Measurements from ENCODE around the gene C1orf198.
"Not testable (repeated sequence)": the region's sequence is repeated elsewhere in the genome, so short reads cannot be mapped to it uniquely, and the experiment has no call there.

The C1orf198 gene

DNA sequence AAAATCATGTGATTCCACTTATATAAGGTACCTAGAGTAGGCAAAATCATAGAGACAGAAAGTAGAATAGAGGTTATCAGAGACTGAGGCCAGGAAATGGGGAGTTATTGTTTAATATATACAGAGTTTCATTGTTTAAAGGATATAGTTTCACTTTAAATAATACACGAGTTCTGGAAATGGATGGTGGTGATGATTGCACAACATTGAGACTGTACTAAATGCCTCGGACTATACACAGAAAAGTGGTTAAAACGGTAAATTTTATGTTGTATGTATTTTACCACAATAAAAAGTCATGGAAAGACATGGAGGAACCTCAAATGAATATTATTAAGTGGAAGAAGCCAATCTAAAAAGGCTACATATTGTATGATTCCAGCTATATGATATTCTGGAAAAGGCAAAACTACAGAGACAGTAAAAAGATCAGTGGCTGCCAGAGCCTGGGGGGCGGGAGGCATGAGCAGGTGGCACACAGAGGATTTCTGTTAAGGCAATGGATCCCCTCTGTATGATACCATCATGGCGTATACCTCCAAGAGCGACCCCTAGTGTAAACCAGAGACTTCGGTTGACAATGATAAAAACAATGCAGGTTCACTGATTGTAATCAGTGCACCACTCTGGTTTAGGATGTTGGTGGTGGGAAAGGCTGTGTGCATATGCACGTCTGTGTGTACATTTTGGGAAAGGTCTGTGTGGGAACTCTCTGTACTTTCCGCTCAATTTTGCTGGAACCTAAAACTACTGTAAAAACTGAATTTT lies 7.5 kb downstream of the C1orf198 start:
- DNase-seq (ENCODE audit: low read depth) = no peak

DNA sequence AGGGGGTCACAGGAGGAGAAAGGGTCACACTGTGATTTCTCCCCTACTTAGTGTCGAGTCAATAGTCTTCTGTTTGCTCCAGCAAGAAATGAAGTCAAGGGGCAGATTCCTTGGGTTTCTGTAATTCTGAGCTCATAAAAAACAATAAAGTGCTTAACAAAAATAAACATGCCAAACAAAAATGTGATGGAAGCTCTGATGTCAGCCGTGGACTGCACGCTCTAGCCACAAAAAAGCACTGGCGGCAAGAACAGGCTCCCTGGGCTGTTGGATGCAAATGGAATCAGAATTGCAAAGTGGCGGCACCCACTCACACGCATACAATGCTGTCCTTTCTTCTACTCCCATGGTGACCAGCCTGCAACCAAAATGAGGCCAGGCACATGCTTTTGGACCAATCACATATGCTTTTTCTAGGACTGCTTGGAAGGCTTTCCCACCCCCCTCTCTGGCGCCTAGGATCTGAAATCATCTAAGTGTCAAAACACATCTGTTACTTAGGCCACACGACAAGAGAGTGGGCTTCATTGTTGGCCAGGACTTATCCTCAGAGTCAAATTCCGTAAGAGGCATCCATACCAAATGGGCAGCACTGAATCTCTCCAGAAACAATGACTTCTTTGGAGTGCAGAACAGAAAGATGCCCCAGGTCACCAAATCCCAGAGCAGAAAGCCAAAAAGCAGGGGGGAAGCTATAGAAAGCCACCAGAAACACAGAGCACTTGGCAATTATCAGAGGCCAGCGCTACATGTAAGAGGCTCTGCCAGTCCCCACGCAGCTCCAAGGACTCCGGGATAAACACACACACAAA lies 9.2 kb downstream of the C1orf198 start:
- no peak for DNase-seq (ENCODE audit: low read depth)

DNA sequence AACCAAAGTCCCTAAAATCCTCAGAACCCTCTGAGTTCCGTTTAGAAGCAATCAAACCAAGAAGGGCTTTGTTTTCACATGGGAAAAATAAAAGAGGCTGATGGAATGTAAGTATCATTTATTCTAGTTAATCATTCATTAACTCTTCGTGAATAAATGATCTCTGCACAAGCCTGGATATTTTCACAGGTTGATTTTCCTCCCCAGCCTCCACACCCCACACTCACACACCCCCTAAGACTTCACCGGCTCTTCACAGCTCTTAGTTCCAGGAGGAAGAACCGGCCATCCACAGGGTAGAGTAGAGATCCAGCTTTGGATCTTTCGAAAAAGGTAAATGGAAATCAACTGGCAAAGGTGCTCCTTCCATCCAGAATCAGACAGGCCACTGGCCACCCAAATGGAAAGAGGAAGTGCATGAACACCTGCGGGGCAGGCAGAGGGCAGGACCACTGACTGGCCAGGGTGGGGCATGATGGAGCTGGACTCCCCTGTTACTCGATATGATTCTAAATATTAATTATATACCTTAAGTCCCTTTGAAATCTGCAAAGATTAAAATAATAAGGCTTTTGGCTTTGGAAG lies 10.0 kb downstream of the C1orf198 start:
- DNase-seq (ENCODE audit: low read depth) = no peak

DNA sequence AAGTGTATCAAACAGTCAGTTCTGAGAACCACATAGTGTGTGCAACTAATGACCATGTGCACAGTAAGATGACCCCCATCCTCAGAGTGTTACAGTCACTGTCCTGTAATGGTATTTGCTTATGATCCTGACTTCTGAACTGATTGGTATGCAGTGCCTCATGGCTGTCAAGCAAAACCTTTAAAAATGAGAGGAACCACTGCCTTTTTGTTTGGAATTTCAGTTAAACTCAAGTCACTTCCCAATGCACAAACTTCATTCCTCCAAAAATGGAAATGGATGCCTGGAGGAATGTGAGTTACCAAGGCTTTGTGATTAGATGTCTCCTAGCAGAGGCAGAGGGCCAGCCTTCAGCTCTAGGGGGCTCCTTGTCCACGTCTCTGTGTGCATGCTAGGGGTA lies 10.5 kb downstream of the C1orf198 start:
- no peak for DNase-seq (ENCODE audit: low read depth)

DNA sequence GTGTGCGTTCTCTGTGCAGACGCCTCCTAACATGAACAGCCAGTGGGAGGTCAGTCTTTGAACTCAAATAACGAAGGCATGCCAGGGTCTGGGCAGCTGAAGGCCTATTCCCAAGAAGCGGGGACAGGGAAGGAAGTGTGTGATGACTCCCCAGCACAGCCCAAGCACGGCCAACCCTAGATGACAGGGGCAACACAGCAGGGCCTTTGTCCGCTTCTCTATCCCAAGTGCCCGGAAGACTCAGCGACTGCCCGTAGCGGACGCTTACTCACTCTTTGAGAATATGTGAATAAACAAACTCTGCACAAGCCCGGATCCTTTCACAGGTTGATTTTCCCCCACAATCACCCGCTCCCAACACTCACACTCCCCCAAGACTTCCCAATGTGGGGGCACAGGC lies 11.2 kb downstream of the C1orf198 start:
- no peak for DNase-seq (ENCODE audit: low read depth)

DNA sequence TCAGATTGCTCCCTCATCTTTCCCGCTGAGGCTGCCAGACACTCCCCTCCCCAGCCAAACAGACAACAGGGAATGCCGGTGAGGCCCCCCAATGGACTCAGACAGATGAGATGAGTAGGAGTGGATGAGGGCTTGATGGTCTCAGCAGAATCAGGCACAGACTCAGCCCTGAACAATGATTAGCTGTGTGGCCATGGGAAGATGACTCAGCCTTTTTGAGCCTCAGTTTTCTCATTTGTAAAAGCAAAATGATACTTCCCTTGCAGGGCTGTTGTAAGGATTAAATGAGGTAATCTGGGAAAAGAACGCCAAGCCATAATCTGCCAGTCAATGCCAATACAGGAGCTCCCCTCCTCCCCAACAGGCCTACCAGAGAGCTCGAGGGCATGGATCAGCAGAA lies 12.4 kb downstream of the C1orf198 start:
- no peak for DNase-seq (ENCODE audit: low read depth)

DNA sequence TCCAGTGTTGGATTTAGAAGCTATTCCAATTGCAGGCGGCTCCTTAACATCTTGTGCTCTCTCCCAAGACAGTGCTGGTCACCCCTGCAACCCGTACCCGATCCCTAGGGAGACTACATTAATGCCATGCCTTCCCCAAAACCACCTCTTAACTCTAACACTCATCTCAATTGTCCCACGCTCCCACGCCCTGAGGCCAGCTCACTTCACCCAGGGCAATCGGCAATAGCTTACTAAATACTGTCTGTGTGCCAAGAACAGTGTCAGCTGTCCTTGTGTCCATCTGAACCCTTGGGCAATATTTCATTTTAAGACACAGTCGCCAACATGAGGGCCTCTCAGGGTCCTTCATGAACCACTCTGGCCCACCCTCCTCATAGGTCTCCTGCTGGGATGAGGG lies 13.9 kb downstream of the C1orf198 start:
- no peak for DNase-seq (ENCODE audit: low read depth)

DNA sequence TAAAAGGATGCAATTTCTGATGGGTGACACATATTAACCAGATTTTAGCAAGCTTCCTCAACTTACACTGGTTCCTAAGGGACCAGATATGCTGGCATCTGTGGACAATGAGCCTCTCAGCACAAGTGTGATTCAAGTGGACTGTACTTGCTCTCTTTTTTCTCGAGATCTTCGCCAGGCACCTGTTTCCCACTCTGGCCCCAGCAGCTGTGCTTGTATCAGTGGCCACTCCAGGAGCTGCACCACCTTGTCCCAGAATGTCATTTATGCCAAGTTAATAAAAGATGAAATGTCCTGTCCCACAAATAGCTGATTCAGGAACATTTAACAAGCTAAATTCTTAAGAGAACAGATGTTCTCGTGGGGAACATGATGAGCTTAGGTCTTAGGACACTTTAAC lies 14.6 kb downstream of the C1orf198 start:
- no peak for DNase-seq (ENCODE audit: low read depth)

DNA sequence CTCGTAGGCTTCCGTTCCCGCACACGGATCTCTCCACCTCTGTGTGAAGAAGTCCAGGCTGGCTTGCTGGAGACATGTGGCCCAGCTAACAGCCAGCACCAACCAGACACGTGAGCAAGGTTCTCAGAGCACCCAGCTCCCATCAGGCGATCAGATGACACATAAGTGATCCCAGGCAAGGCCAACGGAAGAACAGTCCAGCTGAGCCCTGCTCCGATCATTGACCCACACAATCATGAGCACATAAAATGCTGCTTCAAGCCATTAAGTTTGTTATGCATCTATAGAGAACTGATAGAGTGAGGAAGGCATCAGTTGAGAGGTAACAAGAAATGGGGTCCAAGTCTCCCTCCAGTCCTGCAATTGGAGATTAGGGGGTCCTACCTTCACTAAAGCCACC lies 15.4 kb downstream of the C1orf198 start:
- DNase-seq (ENCODE audit: low read depth) = no peak

DNA sequence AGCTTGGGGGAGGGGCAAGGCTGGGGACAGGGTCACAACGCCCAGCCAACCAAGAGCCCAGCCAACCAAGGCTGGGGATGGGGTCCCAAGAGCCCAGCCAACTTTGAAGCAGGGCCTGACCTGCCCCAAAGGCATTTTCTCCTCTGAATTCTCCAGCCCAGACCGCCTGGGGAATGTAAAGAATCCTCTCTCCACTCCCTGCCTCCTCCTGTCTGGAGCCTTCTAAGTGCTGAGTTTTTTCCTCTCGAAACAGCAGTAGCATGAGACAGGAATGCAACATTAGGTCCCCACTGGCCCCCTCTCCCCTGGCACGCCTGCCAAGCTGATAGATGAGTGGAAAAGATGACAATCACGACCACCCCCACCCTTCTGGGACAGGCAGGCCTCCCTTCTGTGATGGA lies 17.0 kb downstream of the C1orf198 start:
- no peak for DNase-seq (ENCODE audit: low read depth)

DNA sequence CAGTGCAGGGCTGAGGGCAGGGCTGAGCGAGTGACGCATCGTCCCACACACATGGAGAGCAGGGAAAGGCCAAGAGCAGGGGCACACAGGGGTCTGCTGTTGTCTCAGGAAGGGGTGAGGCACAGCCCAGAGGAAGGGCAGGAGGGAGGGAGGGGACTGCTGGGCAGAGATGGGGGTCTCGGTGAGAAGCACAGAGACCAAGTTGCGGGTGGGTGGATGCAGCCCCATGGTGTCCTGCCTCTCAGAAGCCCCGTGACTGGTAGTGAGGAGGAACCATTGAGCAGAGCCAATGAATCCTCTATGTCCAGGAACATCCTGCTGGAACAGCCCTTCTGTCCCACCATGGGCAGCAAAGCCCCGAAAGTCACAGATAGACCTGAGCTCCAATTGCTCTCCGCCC lies 17.8 kb downstream of the C1orf198 start:
- no peak for DNase-seq (ENCODE audit: low read depth)

DNA sequence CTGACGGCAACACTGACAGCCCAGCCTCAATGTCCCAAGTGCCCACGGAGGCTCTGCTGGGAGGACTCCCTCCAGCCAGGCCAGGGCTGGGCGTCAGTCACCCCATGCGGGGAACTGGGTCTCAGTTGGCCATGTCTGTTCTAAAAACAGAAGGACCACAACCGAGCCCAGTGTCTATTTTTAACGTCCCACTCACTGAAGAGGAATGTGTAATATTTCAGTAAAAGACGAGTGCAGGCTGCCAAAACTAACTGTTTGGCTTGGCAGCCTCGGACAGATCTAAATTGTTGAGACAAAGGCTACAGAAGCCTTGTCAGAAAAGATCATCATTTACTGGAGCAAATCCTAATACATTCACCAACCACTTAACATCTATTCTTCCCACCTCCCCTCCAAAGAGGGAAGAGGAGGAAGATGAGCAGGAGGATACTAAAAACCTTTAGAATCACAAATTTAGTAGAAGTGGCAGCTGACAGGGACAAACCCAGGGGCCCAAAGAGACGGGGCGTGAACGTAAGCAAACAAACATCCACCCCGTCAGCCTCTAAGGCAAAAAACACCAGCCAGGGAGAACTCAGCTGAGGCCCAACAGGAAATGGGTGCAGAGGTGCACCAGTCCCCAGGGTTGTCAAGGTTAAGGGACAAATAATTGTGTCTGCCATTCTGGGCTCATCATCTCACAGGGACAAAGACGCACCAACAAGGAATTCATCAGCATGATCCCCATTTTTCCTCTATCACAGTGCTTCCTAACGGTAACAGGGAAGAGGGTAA lies 18.7 kb downstream of the C1orf198 start:
- no peak for DNase-seq (ENCODE audit: low read depth)

DNA sequence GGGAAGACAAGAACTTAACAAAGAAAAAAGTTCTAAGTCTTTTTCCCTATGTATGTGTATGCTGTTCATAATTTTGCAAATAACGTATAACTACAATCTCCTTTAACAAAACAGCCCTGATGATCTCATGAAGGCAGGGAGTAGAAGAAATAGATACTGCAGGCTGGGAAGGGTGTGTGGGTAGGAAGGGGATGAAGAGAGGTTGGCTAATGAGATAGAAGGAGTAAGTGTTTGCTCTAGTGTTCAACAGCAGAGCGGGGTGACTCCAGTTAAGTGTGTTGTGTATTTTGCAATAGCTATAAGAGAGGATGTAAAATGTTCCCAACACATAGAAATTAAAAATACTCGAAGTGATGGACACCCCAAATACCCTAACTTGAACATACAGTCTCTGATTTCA lies 20.1 kb downstream of the C1orf198 start:
- no peak for DNase-seq (ENCODE audit: low read depth)

DNA sequence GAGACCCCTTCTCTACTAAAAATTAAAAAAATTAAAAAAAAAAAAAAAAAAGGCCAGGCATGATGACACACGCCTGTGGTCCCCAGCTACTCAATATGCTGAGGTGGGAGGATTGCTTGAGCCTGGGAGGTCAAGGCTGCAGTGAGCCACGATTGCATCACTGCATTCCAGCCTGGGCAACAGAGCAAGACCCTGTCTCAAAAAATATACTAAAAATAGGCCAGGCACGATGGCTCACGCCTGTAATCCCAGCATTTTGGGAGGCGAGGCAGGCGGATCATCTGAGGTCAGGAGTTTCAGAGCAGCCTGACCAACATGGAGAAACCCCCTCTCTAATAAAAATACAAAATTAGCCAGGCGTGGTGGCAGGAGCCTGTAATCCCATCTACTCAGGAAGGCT lies 23.1 kb downstream of the C1orf198 start:
- DNase-seq (ENCODE audit: low read depth) = not testable (repeated sequence)

DNA sequence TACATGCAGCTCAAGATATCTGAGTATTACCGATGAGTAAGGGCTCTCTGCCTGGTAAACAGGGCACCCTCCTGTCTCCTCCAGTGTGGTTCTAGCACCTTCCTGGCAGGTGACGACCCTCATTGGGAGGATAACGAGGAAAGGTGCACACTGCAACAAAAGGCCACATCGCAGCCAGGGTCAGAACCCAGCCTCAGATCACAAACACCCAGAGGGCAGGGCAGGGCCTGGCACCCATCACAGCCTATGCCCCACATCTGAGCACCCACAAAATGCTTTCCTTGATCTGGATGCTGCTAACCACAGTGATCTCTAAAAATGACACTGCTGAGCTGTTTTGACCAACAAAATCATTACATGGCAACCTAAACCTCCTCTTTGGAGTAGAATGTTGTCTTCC lies 23.8 kb downstream of the C1orf198 start:
- no peak for DNase-seq (ENCODE audit: low read depth)

DNA sequence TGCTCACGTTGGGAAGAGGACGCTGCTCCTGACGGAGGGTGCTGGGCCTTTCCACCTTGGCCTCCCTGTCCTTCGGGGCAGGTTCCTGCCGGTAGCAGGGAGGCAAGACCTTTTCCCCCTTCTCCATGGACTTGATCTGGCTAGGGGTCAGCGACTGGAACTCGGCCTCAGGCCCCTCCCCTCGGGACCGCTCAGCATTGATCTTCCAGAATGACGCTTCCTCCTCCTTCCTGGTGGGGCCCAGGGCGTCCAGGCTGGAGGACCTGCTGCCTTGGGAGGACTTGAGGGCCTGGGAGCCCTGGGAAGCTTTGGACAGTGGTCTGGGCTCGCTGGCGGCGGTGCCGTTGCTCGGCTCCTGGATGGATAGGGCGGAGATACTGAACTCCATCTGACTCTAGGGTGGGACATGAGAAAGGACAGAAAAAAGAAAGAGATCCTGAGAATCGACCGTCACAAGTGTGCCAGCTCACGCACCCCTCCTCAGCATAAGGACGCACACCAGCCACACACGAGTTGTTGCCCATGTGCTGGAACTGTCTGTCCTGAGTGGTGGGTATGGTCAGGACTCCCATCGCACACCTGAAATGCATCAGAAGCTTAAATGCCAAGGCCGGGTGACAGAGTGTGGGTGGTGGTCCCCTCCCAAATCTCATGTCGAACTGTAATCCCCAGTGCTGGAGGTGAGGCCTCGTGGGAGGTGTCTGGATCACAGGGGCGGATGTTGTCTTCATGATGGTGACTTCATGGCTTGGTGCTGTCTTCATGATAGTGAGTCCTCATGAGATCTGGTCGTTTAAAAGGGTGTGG lies 24.6 kb downstream of the C1orf198 start:
- DNase-seq (ENCODE audit: low read depth) = no peak

DNA sequence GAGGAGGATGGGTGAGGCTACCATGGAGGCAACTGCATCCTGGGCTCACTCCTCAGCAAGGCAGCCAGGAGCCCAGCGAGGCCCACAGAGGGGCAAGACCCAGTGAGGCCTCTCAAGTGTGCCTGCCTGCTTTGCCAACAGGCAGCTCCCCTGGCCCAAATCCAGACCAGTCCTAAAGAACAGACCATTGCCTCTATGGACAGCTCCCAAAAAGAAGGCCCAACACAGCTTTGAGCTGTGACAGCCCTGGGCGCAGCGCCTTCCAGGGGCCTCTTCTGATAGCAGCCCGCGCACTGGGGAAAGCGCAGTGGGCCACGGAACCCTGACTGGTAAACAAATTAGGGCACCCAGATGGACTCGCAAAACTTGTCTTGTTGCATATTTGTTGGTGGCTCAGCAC lies 25.5 kb downstream of the C1orf198 start:
- no peak for DNase-seq (ENCODE audit: low read depth)

DNA sequence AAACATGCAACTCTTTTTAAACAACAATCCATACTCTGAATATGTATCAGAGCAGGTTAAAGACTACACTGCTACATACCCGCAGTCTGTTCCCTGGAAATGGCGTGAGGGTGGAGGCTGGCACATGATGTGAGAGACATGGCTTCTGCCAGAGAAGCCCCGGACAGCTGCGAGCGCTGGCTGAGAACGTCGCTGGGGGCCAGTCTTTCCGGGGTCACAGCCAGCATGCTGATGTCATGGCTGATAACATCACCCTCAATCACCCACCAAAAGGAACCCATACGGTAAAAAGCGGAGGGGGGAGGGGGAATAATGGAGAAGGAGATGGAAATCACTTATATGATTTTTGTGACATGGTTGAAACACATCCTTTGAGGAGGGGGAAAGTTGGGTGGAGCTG lies 29.1 kb downstream of the C1orf198 start:
- DNase-seq (ENCODE audit: low read depth) = no peak

DNA sequence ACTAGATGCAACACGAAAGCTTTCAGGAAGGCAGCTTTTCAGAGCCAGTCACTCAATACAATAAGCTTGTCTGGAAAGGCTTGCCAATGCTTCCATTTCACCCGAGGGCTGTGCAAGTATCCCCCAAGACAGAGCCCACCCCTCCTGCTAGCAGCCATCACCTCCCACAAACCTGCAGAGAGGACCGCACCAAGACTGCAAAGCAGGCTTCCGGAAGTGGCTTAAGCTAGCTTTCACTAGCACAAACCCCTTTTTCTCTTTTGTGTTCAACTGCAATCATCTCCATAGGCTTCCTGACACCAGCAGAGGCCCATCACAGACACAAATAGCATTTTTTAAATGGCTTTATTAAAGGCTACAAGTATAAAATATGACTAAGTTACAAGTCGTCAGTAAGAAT lies 31.5 kb downstream of the C1orf198 start:
- DNase-seq (ENCODE audit: low read depth) = no peak

DNA sequence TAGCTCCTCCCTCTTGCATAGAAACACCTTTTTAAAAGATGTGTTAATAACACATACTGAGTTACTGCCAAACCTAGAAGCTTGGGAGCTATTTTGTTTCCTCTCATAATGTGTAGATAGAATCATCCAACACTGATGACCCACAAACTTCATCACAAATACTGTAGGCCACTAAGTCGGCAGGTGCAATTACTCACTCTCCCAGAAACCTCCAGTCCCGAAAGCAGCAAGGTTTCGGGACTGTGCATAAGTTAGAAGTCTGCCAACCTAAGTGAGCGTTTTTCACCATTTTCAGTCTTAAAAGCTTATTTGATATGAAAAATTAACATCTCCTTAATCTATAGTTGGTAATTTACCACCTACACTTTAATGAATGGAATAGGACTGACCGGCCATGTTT lies 32.0 kb downstream of the C1orf198 start:
- no peak for DNase-seq (ENCODE audit: low read depth)

DNA sequence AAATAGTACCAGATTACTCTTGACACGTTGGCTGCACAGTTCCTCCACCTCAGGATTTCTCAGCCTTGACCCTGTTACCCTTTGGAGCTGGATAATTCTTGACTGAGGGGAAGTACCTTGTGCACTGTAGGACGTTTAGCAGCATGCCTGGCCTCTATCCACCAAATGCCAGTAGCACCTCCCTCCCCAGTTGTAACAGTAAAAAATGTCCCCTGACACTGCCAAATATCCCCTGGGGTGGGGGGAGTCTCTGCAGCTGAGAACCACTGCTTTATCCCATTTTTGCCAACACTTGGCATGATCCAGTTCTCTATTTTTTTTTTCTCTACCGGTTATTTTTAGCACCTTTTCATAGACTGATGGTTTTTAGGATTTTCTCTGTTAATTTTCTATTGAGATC lies 34.0 kb downstream of the C1orf198 start:
- DNase-seq (ENCODE audit: low read depth) = no peak

DNA sequence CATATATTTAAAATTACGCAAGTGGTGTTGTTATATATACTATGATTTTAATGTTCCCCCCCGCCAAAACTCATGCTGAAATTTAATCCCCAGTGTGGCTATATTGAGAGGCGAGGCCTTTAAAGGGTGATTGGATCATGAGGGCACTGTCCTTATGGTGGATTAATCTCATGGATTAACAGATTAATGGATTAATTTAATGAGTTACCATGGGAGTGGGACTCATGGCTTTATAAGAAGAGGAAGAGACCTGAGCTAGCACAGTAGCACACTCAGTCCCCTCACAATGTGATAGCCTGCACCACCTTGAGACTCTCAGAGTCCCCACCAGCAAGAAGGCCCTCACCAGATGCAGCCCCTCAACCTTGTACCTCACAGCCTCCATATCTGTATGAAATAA lies 34.8 kb downstream of the C1orf198 start:
- DNase-seq (ENCODE audit: low read depth) = no peak

Measured in activated T-helper 9 cell treated with anti-CD3 and anti-CD28 coated beads, Interleukin-2, amount 50 U/mL, for 16 hours (primary cell).